HepG2 (cell line): Measurements from ENCODE around the gene KHDC1. TPM values are rescaled to one million over a fixed set of nuclear protein-coding genes. Genes with fewer than 3 reads are reported as not detected.

Source experiments
- FOXC1 ChIP-seq: sonication (generic); formaldehyde crosslinking; IDR thresholded peaks from 2 replicates; pipeline ENCODE4 v1.8.0; 2022; ENCODE audit warnings: mild to moderate bottlenecking, missing genetic modification reagents, borderline replicate concordance
- NFIC ChIP-seq: IDR thresholded peaks from 2 replicates; pipeline ENCODE4 v1.6.1; 2012; ENCODE audit warnings: mild to moderate bottlenecking, low read length, inconsistent platforms
- RBM22 ChIP-seq: fragments of 200-400 bp; formaldehyde crosslinking; optimal IDR thresholded peaks from 2 replicates; pipeline ENCODE3; 2017; ENCODE audit warnings: mild to moderate bottlenecking, low read length, moderate library complexity
- SRSF1 ChIP-seq: fragments of 200-400 bp; formaldehyde crosslinking; optimal IDR thresholded peaks from 2 replicates; pipeline ENCODE3; 2017; ENCODE audit warnings: mild to moderate bottlenecking, low read depth, low read length, moderate library complexity
- TBP ChIP-seq: sonication (generic); formaldehyde crosslinking; IDR thresholded peaks from 2 replicates; pipeline ENCODE4 v1.5.0; 2020; ENCODE audit warnings: missing genetic modification reagents
- ZFP36 ChIP-seq: fragments of 150-350 bp; IDR thresholded peaks from 2 replicates; pipeline ENCODE4 v1.6.1; 2018; ENCODE audit warnings: borderline replicate concordance, low read length, low read depth; ENCODE audit not compliant: partially characterized antibody
- ZFP82 ChIP-seq: sonication (generic); formaldehyde crosslinking; IDR thresholded peaks from 2 replicates; pipeline ENCODE4 v1.5.1; 2020; ENCODE audit warnings: mild to moderate bottlenecking, missing genetic modification reagents, borderline replicate concordance
- ZIK1 ChIP-seq: sonication (generic); formaldehyde crosslinking; IDR thresholded peaks from 2 replicates; pipeline ENCODE4 v1.5.0; 2020; ENCODE audit warnings: mild to moderate bottlenecking, low read depth, missing genetic modification reagents, borderline replicate concordance
- ZNF225 ChIP-seq: sonication (generic); formaldehyde crosslinking; IDR thresholded peaks from 2 replicates; pipeline ENCODE4 v1.4.0; 2020; ENCODE audit warnings: mild to moderate bottlenecking, missing genetic modification reagents
- ZNF850 ChIP-seq: sonication (generic); formaldehyde crosslinking; conservative IDR thresholded peaks from 2 replicates; pipeline ENCODE4 v1.9.0; 2021; ENCODE audit warnings: mild to moderate bottlenecking, missing genetic modification reagents
- ZSCAN31 ChIP-seq: sonication (generic); formaldehyde crosslinking; IDR thresholded peaks from 2 replicates; pipeline ENCODE4 v1.5.0; 2020; ENCODE audit warnings: low read depth, mild to moderate bottlenecking, missing genetic modification reagents
- polyA plus RNA-seq, 8 experiments: library from polyadenylated mRNA; depleted of rRNA in 3 of 8; stranded (reverse) in 7 of 8; unstranded in 1 of 8; fragments of >200 nt; fragmentation: Illumina TruSeq in 4 of 8; extraction: Trizol in 4 of 8; gene quantifications; 2 replicates each; pipeline versions ENCODE4 v1.2.1 to v1.2.3, GENCODE V29; 2011 to 2016; ENCODE audit warnings: low read depth in 4 of 8, missing spikeins in 1 of 8, mixed read lengths in 1 of 8; ENCODE audit not compliant: insufficient read depth in 1 of 8
- total RNA-seq, 5 experiments: library from RNA; depleted of rRNA; stranded (reverse); fragments of >200 nt; fragmentation: Illumina TruSeq; extraction: Trizol; gene quantifications; 2 replicates each; pipeline ENCODE4 v1.2.3, GENCODE V29; 2016; ENCODE audit warnings: low read depth in 1 of 5
- TF ChIP-seq, protein P1 (sequence below): sonication (generic); formaldehyde crosslinking; IDR thresholded peaks from 2 replicates; pipeline ENCODE4 v1.4.0; 2020; ENCODE audit warnings: missing genetic modification reagents, mild to moderate bottlenecking, borderline replicate concordance
- TF ChIP-seq, protein P2 (sequence below): sonication (generic); formaldehyde crosslinking; IDR thresholded peaks from 2 replicates; pipeline ENCODE4 v1.4.0; 2020; ENCODE audit warnings: missing genetic modification reagents; ENCODE audit errors: not compliant biosample characterization
- TF ChIP-seq, protein P3 (sequence below): IDR thresholded peaks from 2 replicates; pipeline ENCODE4 v1.6.1; 2016; ENCODE audit warnings: mild to moderate bottlenecking, missing biosample characterization, missing genetic modification reagents
- TF ChIP-seq, protein P4 (sequence below): IDR thresholded peaks from 2 replicates; pipeline ENCODE4 v1.6.1; 2016; ENCODE audit warnings: missing biosample characterization, missing genetic modification reagents, low read depth

Gene KHDC1
- total and polyA plus RNA-seq, 2 of the 13 experiments (the other 11 are each of a cell fraction or from before 2014, with no cell fraction given), result not detected

DNA sequence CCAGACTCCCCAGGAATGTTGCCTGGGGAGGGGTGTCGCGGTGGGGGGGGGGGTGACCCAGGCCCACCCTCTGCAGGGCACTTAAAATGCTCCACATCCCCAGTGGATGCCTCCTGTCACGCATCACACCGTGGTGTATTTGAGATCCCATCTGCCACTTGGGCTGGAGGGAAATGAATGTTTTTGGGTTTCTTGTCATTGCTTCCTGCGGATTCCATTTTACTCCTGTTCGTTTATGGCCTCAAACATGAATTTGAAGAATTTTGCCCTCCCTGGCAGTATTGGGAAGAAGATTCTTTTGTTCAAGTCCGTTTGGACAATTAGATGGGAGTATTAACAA is 544 bp upstream of the KHDC1 start (continued):
- TF ChIP-seq, protein P1, sequence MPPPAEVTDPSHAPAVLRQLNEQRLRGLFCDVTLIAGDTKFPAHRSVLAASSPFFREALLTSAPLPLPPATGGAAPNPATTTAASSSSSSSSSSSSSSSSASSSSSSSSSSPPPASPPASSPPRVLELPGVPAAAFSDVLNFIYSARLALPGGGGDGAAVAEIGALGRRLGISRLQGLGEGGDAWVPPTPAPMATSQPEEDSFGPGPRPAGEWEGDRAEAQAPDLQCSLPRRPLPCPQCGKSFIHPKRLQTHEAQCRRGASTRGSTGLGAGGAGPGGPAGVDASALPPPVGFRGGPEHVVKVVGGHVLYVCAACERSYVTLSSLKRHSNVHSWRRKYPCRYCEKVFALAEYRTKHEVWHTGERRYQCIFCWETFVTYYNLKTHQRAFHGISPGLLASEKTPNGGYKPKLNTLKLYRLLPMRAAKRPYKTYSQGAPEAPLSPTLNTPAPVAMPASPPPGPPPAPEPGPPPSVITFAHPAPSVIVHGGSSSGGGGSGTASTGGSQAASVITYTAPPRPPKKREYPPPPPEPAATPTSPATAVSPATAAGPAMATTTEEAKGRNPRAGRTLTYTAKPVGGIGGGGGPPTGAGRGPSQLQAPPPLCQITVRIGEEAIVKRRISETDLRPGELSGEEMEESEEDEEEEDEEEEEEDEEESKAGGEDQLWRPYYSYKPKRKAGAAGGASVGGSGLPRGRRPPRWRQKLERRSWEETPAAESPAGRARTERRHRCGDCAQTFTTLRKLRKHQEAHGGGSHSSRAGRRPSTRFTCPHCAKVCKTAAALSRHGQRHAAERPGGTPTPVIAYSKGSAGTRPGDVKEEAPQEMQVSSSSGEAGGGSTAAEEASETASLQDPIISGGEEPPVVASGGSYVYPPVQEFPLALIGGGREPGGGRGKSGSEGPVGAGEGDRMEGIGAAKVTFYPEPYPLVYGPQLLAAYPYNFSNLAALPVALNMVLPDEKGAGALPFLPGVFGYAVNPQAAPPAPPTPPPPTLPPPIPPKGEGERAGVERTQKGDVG (CRISPR knock-in tag), result no peak
- TF ChIP-seq ZNF850 (CRISPR knock-in tag), result no peak
- TF ChIP-seq, protein P2, sequence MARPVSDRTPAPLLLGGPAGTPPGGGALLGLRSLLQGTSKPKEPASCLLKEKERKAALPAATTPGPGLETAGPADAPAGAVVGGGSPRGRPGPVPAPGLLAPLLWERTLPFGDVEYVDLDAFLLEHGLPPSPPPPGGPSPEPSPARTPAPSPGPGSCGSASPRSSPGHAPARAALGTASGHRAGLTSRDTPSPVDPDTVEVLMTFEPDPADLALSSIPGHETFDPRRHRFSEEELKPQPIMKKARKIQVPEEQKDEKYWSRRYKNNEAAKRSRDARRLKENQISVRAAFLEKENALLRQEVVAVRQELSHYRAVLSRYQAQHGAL, result no peak
- no peak for TF ChIP-seq ZSCAN31 (CRISPR knock-in tag)
- no peak for TF ChIP-seq SRSF1
- TF ChIP-seq, protein P3, sequence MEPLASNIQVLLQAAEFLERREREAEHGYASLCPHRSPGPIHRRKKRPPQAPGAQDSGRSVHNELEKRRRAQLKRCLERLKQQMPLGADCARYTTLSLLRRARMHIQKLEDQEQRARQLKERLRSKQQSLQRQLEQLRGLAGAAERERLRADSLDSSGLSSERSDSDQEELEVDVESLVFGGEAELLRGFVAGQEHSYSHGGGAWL (CRISPR knock-in tag), result no peak
- TF ChIP-seq FOXC1 (CRISPR knock-in tag), result no peak
- TF ChIP-seq ZNF225 (CRISPR knock-in tag), result no peak
- TF ChIP-seq ZFP36, result no peak
- TF ChIP-seq, protein P4, sequence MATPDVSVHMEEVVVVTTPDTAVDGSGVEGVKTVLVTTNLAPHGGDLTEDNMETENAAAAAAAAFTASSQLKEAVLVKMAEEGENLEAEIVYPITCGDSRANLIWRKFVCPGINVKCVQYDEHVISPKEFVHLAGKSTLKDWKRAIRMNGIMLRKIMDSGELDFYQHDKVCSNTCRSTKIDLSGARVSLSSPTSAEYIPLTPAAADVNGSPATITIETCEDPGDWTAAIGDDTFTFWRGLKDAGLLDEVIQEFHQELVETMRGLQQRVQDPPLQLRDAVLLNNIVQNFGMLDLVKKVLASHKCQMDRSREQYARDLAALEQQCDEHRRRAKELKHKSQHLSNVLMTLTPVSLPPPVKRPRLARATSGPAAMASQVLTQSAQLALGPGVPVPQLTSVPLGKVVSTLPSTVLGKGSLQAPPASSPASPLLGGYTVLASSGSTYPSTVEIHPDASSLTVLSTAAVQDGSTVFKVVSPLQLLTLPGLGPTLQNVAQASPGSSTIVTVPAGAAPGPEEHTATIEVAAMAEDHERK (CRISPR knock-in tag), result no peak
- TF ChIP-seq RBM22, result no peak
- no peak for TF ChIP-seq NFIC
- no peak for TF ChIP-seq ZIK1 (CRISPR knock-in tag)
- TF ChIP-seq TBP (CRISPR knock-in tag), result no peak
- TF ChIP-seq ZFP82 (CRISPR knock-in tag), result no peak
